GM19328 (cell line): ENCODE data around the gene SDCCAG8.

Source experiments
- ATAC-seq: cut with Tn5 transposase; IDR thresholded peaks from one replicate; pipeline ENCODE4 v1.9.1; 2021; ENCODE audit warnings: mild to moderate bottlenecking, moderate library complexity; ENCODE audit not compliant: unreplicated experiment

SDCCAG8 gene

GRCh38 chr1:243535014-243535413 is 279.2 kb downstream of the SDCCAG8 start:
- no peak for ATAC-seq

- ATAC-seq: no peak
Observed at GRCh38 chr1:243539636-243540035, 283.8 kb downstream of the SDCCAG8 start.

DNA sequence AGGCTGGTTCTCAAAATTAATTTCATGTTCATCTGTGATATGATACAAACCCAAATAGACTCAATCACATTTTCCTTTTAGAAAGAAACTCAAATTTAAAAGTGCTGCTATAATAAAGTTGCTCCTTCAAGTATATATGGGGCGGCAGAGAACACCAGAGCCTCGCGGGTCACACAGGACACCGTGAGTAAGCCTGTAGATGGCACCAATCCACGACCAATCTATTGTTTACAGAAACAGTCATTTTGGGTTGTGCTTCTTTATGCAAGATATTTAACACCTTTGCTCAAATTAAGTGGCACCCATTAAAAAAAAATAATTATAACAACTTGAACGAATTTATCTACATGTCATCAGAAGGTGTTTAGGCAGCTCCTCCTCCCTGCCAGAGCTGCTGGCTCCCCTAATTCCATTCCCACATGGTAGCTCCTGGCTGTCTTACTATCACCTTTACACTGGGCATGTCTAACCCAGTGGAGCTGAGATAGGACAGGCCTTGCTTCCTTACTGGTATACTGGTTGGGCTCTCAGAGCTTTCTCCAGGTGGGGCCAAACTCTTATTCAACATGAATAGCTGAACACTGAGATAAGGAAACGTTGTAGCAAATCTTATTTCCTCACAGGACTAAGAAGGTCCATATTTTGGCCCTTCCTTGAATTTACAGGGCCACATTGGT is 287.0 kb downstream of the SDCCAG8 start:
- no peak for ATAC-seq

DNA sequence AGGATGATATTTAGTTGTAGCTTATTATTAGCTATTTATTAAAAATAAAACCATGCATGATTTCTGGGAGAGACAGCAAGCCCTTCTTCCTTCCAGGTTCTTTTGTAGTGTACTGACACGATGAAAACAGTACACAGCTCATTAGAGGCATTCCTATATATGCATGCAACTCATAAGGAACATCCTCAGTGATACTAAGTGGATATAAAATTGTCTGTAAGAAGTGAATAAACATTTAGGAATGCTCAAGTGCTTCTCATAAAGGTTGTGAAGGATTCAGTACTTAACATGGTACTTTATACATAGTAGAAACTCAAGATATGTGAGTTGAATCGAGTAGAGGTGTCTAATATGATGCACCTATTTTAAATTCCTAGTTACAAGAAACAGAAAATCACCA is 287.7 kb downstream of the SDCCAG8 start:
- no peak for ATAC-seq

GRCh38 chr1:243546457-243546856 is 290.6 kb downstream of the SDCCAG8 start:
- ATAC-seq: no peak

DNA sequence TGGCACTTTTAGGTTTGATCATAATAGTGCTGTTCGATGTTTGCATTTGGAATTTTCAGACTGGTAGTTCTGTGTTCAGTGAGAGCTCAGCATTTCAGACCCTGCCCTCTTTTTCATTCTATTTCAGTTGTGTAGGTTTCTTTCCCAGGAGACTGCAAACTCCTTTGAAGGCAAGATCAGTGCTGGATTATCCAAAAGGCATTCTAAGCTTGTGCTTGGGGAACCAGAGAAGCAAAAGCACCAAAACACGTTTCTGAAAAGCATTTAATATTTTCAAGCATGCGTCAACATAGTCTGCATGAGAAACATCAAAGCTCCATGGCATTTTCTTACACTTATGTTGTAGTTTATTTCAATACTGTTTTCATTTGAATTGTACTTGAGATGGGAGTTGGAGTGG is 292.1 kb downstream of the SDCCAG8 start:
- ATAC-seq: no peak

- no peak for ATAC-seq
Observed at GRCh38 chr1:243548516-243548915, 292.7 kb downstream of the SDCCAG8 start.

DNA sequence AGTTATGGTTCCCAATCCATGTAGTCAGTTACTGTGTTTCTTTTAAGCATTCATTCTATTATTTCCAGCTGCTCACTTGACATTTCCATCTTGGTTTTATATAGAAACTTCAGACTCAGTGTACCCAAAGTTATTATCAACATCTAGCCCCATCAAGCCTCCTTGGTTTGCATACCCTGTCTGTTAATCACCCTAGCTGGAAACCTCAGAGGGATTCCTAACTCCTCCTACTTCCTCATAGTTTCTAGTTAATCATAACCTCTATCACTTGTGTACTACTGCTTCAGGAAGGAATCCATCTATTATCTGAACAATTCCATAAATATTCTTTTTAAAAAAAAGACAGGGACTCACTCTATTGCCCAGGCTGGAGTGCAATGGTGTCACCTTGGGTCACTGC is 293.3 kb downstream of the SDCCAG8 start:
- ATAC-seq: no peak
